K562 (cell line): Measurements from ENCODE around the gene IBTK. TPM values are rescaled to one million over a fixed set of nuclear protein-coding genes. Genes with fewer than 3 reads are reported as not detected.

Experiments
- COPS2 ChIP-seq: fragments of 450-650 bp; conservative IDR thresholded peaks from 2 replicates; pipeline ENCODE4 v1.6.1; 2016; ENCODE audit warnings: mild to moderate bottlenecking, moderate library complexity
- CREBBP ChIP-seq: IDR thresholded peaks from one replicate; pipeline ENCODE4 v1.6.1; 2012; ENCODE audit warnings: low read depth, mild to moderate bottlenecking, control low read depth, inconsistent platforms, low read length
- EGR1 ChIP-seq: fragments of 450-650 bp; conservative IDR thresholded peaks from 2 replicates; pipeline ENCODE4 v1.6.1; 2017; ENCODE audit warnings: mild to moderate bottlenecking
- FOSL1 ChIP-seq: fragments of 200-800 bp; sonication (Bioruptor generic); conservative IDR thresholded peaks from 2 replicates; pipeline ENCODE4 v1.6.1; 2016; ENCODE audit warnings: missing genetic modification characterization, missing compliant biosample characterization
- GTF2E2 ChIP-seq: fragments of 200-800 bp; sonication (Bioruptor generic); IDR thresholded peaks from 2 replicates; pipeline ENCODE4 v1.6.1; 2016; ENCODE audit warnings: missing genetic modification characterization, missing compliant biosample characterization
- HDGF ChIP-seq: fragments of 450-650 bp; IDR thresholded peaks from 2 replicates; pipeline ENCODE4 v1.6.1; 2016
- KLF1 ChIP-seq: fragments of 450-650 bp; IDR thresholded peaks from 2 replicates; pipeline ENCODE4 v1.6.1; 2016; ENCODE audit warnings: missing genetic modification characterization, missing compliant biosample characterization
- MBD2 ChIP-seq: sonication (generic); IDR thresholded peaks from 2 replicates; pipeline ENCODE4 v1.6.1; 2016; ENCODE audit warnings: low read depth, borderline replicate concordance
- MTF1 ChIP-seq: fragments of 250-450 bp; sonication (Bioruptor Pico); IDR thresholded peaks from 2 replicates; pipeline ENCODE4 v1.9.0; 2021; ENCODE audit warnings: moderate library complexity, mild to moderate bottlenecking, inconsistent platforms, borderline replicate concordance
- NBN ChIP-seq: fragments of 450-650 bp; IDR thresholded peaks from 2 replicates; pipeline ENCODE4 v1.6.1; 2016; ENCODE audit warnings: low read depth, mild to moderate bottlenecking
- PCBP2 ChIP-seq: fragments of 200-400 bp; formaldehyde crosslinking; IDR thresholded peaks from 2 replicates; pipeline ENCODE4 v1.6.1; 2018; ENCODE audit warnings: low read length, low read depth, mild to moderate bottlenecking, moderate library complexity; ENCODE audit not compliant: poor library complexity, severe bottlenecking
- PHF8 ChIP-seq: fragments of 200-600 bp; sonication (generic); IDR thresholded peaks from 2 replicates; pipeline ENCODE4 v1.6.1; 2012; ENCODE audit warnings: mixed run types, mild to moderate bottlenecking, inconsistent platforms, low read length, moderate library complexity, borderline replicate concordance
- POLR2B ChIP-seq: fragments of 450-650 bp; IDR thresholded peaks from 2 replicates; pipeline ENCODE4 v1.6.1; 2018; ENCODE audit warnings: low read depth; ENCODE audit not compliant: partially characterized antibody
- RBBP5 ChIP-seq: fragments of 200-600 bp; sonication (generic); IDR thresholded peaks from 2 replicates; pipeline ENCODE4 v1.6.1; 2012; ENCODE audit warnings: borderline replicate concordance, mild to moderate bottlenecking, low read length, control low read depth, inconsistent platforms; ENCODE audit not compliant: insufficient read depth, poor library complexity, severe bottlenecking
- RBFOX2 ChIP-seq: fragments of 200-400 bp; formaldehyde crosslinking; IDR thresholded peaks from 2 replicates; pipeline ENCODE4 v1.6.1; 2017; ENCODE audit warnings: low read depth, mild to moderate bottlenecking, low read length, moderate library complexity
- SIN3A ChIP-seq, 2 experiments: fragments of 150-350 bp in 1 of 2; IDR thresholded peaks; 2 replicates each; pipeline ENCODE4 v1.6.1; 2011 to 2016; ENCODE audit warnings: borderline replicate concordance in 2 of 2, low read depth in 2 of 2, low read length in 2 of 2, mild to moderate bottlenecking in 2 of 2, moderate library complexity in 2 of 2; ENCODE audit not compliant: control insufficient read depth in 1 of 2
- TAF9B ChIP-seq: fragments of 450-650 bp; IDR thresholded peaks from 2 replicates; pipeline ENCODE4 v1.6.1; 2018; ENCODE audit warnings: mild to moderate bottlenecking; ENCODE audit not compliant: partially characterized antibody
- TRIM28 ChIP-seq: fragments of 450-650 bp; IDR thresholded peaks from 2 replicates; pipeline ENCODE4 v1.6.1; 2017
- ZFX ChIP-seq: sonication (generic); formaldehyde crosslinking; IDR thresholded peaks from 2 replicates; pipeline ENCODE4 v1.8.0; 2022; ENCODE audit warnings: mild to moderate bottlenecking, missing genetic modification reagents, moderate library complexity
- ZNF165 ChIP-seq: fragments of 250-450 bp; sonication (Bioruptor Pico); IDR thresholded peaks from 2 replicates; pipeline ENCODE4 v1.4.0; 2020; ENCODE audit warnings: borderline replicate concordance
- ZNF174 ChIP-seq: fragments of 250-450 bp; sonication (Bioruptor Pico); IDR thresholded peaks from 2 replicates; pipeline ENCODE4 v1.4.0; 2020; ENCODE audit warnings: mild to moderate bottlenecking
- ZNF717 ChIP-seq: fragments of 250-450 bp; sonication (Bioruptor Pico); IDR thresholded peaks from 2 replicates; pipeline ENCODE4 v1.5.0; 2021
- polyA plus RNA-seq, 8 experiments: library from polyadenylated mRNA; depleted of rRNA in 4 of 8; stranded (reverse) in 5 of 8; unstranded in 3 of 8; fragments of >200 nt; fragmentation: Nextera tagmentation in 2 of 8; fragmentation: Illumina TruSeq in 1 of 8; extraction: Ambion mirVana in 2 of 8; extraction: Trizol in 1 of 8; gene quantifications; 2 replicates each; pipeline versions ENCODE4 v1.2.1 to v1.2.3, GENCODE V29; 2011 to 2014; ENCODE audit warnings: inconsistent platforms in 1 of 8, missing spikeins in 1 of 8
- total RNA-seq, 7 experiments: library from RNA; depleted of rRNA in 6 of 7; stranded (reverse); fragments of >200 nt in 6 of 7; fragmentation: Illumina TruSeq in 2 of 7; extraction: Trizol in 2 of 7; gene quantifications; 2 replicates each; pipeline versions ENCODE4 v1.2.1 to v1.2.3, GENCODE V29; 2011 to 2021; ENCODE audit warnings: low replicate concordance in 1 of 7
- TF ChIP-seq, protein P1 (sequence below): sonication (generic); formaldehyde crosslinking; IDR thresholded peaks from 2 replicates; pipeline ENCODE4 v1.8.0; 2022; ENCODE audit warnings: mild to moderate bottlenecking, missing genetic modification reagents
- TF ChIP-seq, protein P2 (sequence below): sonication (generic); formaldehyde crosslinking; IDR thresholded peaks from 2 replicates; pipeline ENCODE4 v1.4.0; 2020; ENCODE audit warnings: mild to moderate bottlenecking, missing genetic modification reagents
- TF ChIP-seq, protein P3 (sequence below): fragments of 450-650 bp; formaldehyde crosslinking; IDR thresholded peaks from 2 replicates; pipeline ENCODE4 v1.4.0; 2020; ENCODE audit warnings: mild to moderate bottlenecking, moderate library complexity

The IBTK gene
- total and polyA plus RNA-seq, 9 of the 15 experiments (the other 6 are each of a cell fraction or from before 2014, with no cell fraction given), result 13.2 to 36.4 (median 21.8) TPM

DNA sequence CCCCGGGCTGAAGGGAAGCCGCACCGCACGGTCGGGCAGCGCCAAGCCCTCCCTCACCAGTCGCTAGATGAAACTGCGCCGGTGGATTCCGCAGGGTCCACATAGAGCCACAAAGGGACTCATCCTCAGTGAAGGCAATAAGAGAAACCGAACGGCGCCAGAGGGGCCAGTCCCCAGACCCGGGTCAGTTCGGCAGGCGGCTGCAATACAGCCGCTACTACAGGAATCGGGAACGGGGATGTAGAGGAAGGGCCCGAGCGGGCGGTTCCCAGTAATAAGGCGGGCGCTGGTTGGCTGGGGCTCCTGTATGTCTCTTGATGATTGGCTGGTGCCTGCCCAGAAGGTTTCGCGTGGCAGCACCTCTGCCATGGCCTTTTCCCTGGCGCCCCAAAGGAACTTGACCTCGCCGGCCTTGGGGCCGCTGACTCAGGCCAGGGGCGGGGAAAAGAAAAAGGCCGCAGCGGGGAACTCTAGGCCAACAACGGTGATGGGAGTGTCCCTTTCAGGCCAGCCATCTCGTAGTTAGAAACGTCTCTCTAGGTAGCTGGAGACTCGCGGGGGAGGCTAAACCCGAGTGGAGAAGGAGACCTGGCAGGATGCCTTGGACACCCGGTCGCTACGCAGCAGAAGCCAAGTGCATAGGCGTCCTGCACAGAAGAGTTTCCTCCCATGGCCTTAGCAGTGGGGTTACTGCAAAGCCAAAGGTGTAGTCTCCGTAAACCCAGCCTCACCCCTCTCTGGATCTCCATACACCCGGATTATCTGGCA lies at the start of gene IBTK (continued):
- TF ChIP-seq, protein P1, sequence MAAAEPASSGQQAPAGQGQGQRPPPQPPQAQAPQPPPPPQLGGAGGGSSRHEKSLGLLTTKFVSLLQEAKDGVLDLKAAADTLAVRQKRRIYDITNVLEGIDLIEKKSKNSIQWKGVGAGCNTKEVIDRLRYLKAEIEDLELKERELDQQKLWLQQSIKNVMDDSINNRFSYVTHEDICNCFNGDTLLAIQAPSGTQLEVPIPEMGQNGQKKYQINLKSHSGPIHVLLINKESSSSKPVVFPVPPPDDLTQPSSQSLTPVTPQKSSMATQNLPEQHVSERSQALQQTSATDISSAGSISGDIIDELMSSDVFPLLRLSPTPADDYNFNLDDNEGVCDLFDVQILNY (CRISPR knock-in tag), result no peak
- TF ChIP-seq TAF9B (peak; percentile 56), NBN (0 out of 2 replicates have a peak, but pooled peaks have one; percentile 10), ZFX (CRISPR knock-in tag) (peak; percentile 97), ZNF165 (CRISPR knock-in tag) (no peak), ZNF717 (no peak), HDGF (no peak), TRIM28 (peak; percentile 46; the same call in 1 of the 2 replicates), SIN3A (IDR thresholded peaks at IDR 0.05; ENCODE audit: borderline replicate concordance in 2 of 2, control insufficient read depth in 1 of 2, low read depth in 2 of 2, low read length in 2 of 2) (peak; percentile 11 to 26; a peak in 1 of 4 replicates), MBD2 (peak; percentile 100), POLR2B (peak; percentile 28), PHF8 (peak; percentile 94), KLF1 (tag) (no peak), GTF2E2 (tag) (peak; percentile 55; the same call in 1 of the 2 replicates), MTF1 (CRISPR knock-in tag) (no peak), FOSL1 (tag) (peak; percentile 88), PCBP2 (no peak), CREBBP (no peak), RBBP5 (peak; percentile 81), RBFOX2 (peak; percentile 94), ZNF174 (no peak), EGR1 (peak; percentile 50), COPS2 (no peak)
- TF ChIP-seq, protein P2, sequence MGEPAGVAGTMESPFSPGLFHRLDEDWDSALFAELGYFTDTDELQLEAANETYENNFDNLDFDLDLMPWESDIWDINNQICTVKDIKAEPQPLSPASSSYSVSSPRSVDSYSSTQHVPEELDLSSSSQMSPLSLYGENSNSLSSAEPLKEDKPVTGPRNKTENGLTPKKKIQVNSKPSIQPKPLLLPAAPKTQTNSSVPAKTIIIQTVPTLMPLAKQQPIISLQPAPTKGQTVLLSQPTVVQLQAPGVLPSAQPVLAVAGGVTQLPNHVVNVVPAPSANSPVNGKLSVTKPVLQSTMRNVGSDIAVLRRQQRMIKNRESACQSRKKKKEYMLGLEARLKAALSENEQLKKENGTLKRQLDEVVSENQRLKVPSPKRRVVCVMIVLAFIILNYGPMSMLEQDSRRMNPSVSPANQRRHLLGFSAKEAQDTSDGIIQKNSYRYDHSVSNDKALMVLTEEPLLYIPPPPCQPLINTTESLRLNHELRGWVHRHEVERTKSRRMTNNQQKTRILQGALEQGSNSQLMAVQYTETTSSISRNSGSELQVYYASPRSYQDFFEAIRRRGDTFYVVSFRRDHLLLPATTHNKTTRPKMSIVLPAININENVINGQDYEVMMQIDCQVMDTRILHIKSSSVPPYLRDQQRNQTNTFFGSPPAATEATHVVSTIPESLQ (CRISPR knock-in tag), result 0 out of 2 replicates have a peak, but pooled peaks have one; percentile 33
- TF ChIP-seq, protein P3, sequence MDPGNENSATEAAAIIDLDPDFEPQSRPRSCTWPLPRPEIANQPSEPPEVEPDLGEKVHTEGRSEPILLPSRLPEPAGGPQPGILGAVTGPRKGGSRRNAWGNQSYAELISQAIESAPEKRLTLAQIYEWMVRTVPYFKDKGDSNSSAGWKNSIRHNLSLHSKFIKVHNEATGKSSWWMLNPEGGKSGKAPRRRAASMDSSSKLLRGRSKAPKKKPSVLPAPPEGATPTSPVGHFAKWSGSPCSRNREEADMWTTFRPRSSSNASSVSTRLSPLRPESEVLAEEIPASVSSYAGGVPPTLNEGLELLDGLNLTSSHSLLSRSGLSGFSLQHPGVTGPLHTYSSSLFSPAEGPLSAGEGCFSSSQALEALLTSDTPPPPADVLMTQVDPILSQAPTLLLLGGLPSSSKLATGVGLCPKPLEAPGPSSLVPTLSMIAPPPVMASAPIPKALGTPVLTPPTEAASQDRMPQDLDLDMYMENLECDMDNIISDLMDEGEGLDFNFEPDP, result no peak
